Neural cell (in vitro differentiated cells): ENCODE data around the gene NOSIP. TPM values are rescaled to one million over a fixed set of nuclear protein-coding genes. Genes with fewer than 3 reads are reported as not detected.

Source experiments
- H2AFZ ChIP-seq: fragments of 200-600, 300-800 bp; sonication (generic), shearing (Covaris generic); 2 replicates; pipeline ENCODE4 v1.6.0; 2014; ENCODE audit warnings: low read depth, mild to moderate bottlenecking, antibody characterized with exemption, low read length, moderate library complexity
- H3F3A ChIP-seq: fragments of 200-600 bp; shearing (Covaris generic); 2 replicates; pipeline ENCODE4 v1.6.1; 2016; ENCODE audit warnings: mild to moderate bottlenecking, moderate library complexity, mixed read lengths, antibody characterized with exemption, low read length; ENCODE audit not compliant: insufficient read depth, poor library complexity, severe bottlenecking
- H3K27ac ChIP-seq: fragments of 200-600, 300-800 bp; sonication (generic), shearing (Covaris generic); 2 replicates; pipeline ENCODE4 v1.5.1; 2014; ENCODE audit warnings: mild to moderate bottlenecking, low read length, moderate library complexity
- H3K27me3 ChIP-seq: fragments of 300-800, 200-600 bp; sonication (generic), shearing (Covaris generic); 2 replicates; pipeline ENCODE4 v1.6.0; 2014; ENCODE audit warnings: mild to moderate bottlenecking, low read depth, low read length, moderate library complexity; ENCODE audit not compliant: insufficient read depth
- H3K36me3 ChIP-seq: fragments of 300-800, 200-600 bp; sonication (generic), shearing (Covaris generic); 2 replicates; pipeline ENCODE4 v1.5.1; 2014; ENCODE audit warnings: mild to moderate bottlenecking, antibody characterized with exemption, low read length, moderate library complexity; ENCODE audit not compliant: insufficient read depth
- H3K4me2 ChIP-seq: fragments of 300-800, 200-600 bp; sonication (generic), shearing (Covaris generic); 2 replicates; pipeline ENCODE4 v1.6.0; 2014; ENCODE audit warnings: mild to moderate bottlenecking, low read length
- H3K4me3 ChIP-seq: fragments of 300-800, 200-600 bp; sonication (generic), shearing (Covaris generic); 2 replicates; pipeline ENCODE4 v1.5.1; 2014; ENCODE audit warnings: mild to moderate bottlenecking, low read length, moderate library complexity
- H3K79me2 ChIP-seq: fragments of 200-600 bp; shearing (Covaris generic); replicated peaks from 2 replicates; pipeline ENCODE4 v1.6.0; 2014; ENCODE audit warnings: mild to moderate bottlenecking, low read length, moderate library complexity; ENCODE audit not compliant: insufficient read depth
- H3K9ac ChIP-seq: fragments of 300-800, 200-600 bp; sonication (generic), shearing (Covaris generic); 2 replicates; pipeline ENCODE4 v1.6.1; 2016; ENCODE audit warnings: mild to moderate bottlenecking, low read length, mixed read lengths
- H3K9me2 ChIP-seq: fragments of 200-600 bp; shearing (Covaris generic); 2 replicates; pipeline ENCODE4 v1.6.1; 2016; ENCODE audit warnings: mild to moderate bottlenecking, low read length, mixed read lengths; ENCODE audit not compliant: insufficient read depth
- H3K9me3 ChIP-seq: fragments of 200-600, 300-800 bp; sonication (generic), shearing (Covaris generic); 2 replicates; pipeline ENCODE4 v1.6.1; 2016; ENCODE audit warnings: mild to moderate bottlenecking, mixed run types, low read length, moderate library complexity, mixed read lengths
- H4K20me1 ChIP-seq: fragments of 200-600 bp; shearing (Covaris generic); 2 replicates; pipeline ENCODE4 v1.6.1; 2016; ENCODE audit warnings: mild to moderate bottlenecking, mixed run types; ENCODE audit not compliant: insufficient read depth
- EP300 ChIP-seq: fragments of 450-650 bp; conservative IDR thresholded peaks from 2 replicates; pipeline ENCODE4 v1.6.1; 2014; ENCODE audit warnings: antibody characterized with exemption, mild to moderate bottlenecking, moderate library complexity; ENCODE audit not compliant: poor library complexity, severe bottlenecking
- EZH2 ChIP-seq: fragments of 200-600, 300-800 bp; shearing (Covaris generic), sonication (generic); IDR thresholded peaks from 2 replicates; pipeline ENCODE4 v1.6.1; 2014; ENCODE audit warnings: antibody characterized with exemption, low read length, borderline replicate concordance, mild to moderate bottlenecking; ENCODE audit not compliant: insufficient read depth, poor library complexity, severe bottlenecking
- MXI1 ChIP-seq: fragments of 450-650 bp; conservative IDR thresholded peaks from 2 replicates; pipeline ENCODE4 v1.6.1; 2014; ENCODE audit warnings: antibody characterized with exemption, mild to moderate bottlenecking; ENCODE audit not compliant: poor library complexity, severe bottlenecking
- POLR2AphosphoS5 ChIP-seq: IDR thresholded peaks from 2 replicates; pipeline ENCODE4 v1.6.1; 2012
- RAD21 ChIP-seq: fragments of 450-650 bp; conservative IDR thresholded peaks from 2 replicates; pipeline ENCODE4 v1.6.1; 2014; ENCODE audit warnings: antibody characterized with exemption, mild to moderate bottlenecking, moderate library complexity
- SMC3 ChIP-seq: fragments of 450-650 bp; conservative IDR thresholded peaks from 2 replicates; pipeline ENCODE4 v1.6.1; 2014; ENCODE audit warnings: antibody characterized with exemption, mild to moderate bottlenecking, moderate library complexity; ENCODE audit not compliant: poor library complexity
- TAF1 ChIP-seq: IDR thresholded peaks from 2 replicates; pipeline ENCODE4 v1.6.1; 2012; ENCODE audit warnings: low read depth
- polyA plus RNA-seq: library from polyadenylated mRNA; depleted of rRNA; stranded (reverse); fragments of >200 nt; gene quantifications from 2 replicates; pipeline ENCODE4 v1.2.3, GENCODE V29; 2014
- TF ChIP-seq, protein P1 (sequence below): fragments of 450-650 bp; IDR thresholded peaks from 2 replicates; pipeline ENCODE4 v1.5.1; 2014; ENCODE audit warnings: antibody characterized with exemption, mild to moderate bottlenecking, moderate library complexity; ENCODE audit not compliant: poor library complexity, severe bottlenecking
- TF ChIP-seq, protein P2 (sequence below): IDR thresholded peaks from 2 replicates; pipeline ENCODE4 v1.6.1; 2012; ENCODE audit warnings: borderline replicate concordance

The NOSIP gene
- polyA plus RNA-seq, 1 donor from 2014 or later, result 129 TPM

DNA sequence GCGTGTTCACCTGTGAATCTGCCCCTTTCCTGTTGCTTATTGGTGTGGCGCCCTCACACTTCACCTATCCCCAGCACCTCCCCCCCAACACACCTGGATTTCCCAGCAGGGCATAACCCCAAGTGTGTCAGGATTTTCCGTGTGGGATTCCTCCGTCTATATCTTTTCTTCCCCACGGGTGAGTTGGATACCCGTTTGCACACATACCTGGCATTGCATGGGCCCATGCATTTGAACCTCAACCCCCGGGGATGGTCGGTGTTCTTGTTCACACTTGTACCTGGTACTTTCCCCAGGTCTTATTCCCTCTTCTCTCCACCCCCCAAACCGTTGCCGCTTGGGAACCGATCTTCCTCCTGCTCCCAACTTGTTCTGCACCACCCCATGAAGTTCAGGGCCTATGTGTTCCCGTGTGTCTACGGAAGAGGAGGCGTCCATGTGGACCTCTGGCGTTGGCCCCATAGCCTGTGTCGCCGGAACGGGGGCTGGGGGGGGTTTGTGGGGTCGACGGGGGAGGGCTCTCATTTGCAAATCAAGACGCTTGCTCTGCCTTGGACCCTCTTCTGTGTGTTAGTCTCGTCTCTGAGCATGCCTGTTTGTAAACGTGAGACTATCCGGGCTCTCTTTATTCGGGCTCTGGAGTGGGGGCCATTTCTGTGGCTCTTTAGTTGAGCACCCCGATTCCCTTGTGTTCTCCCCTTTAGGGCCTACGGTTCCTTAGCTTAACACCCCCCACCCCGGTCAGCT lies 12.3 kb upstream of the NOSIP start:
- H3K36me3 ChIP-seq, result no peaks in the 10 kb centered on the region
- peaks cover 20% of the 10 kb centered on the region for H3K79me2 ChIP-seq
- peak overlapping the region; percentile 96 for H3K9ac ChIP-seq
- H3K27ac ChIP-seq, result peak overlapping the region; percentile 97
- no peaks in the 10 kb centered on the region for H3K9me3 ChIP-seq
- no peaks in the 10 kb centered on the region for H3K9me2 ChIP-seq
- H3K27me3 ChIP-seq, result no peaks in the 10 kb centered on the region
- H3K4me2 ChIP-seq, result peak overlapping the region; percentile 67
- TF ChIP-seq, protein P1, sequence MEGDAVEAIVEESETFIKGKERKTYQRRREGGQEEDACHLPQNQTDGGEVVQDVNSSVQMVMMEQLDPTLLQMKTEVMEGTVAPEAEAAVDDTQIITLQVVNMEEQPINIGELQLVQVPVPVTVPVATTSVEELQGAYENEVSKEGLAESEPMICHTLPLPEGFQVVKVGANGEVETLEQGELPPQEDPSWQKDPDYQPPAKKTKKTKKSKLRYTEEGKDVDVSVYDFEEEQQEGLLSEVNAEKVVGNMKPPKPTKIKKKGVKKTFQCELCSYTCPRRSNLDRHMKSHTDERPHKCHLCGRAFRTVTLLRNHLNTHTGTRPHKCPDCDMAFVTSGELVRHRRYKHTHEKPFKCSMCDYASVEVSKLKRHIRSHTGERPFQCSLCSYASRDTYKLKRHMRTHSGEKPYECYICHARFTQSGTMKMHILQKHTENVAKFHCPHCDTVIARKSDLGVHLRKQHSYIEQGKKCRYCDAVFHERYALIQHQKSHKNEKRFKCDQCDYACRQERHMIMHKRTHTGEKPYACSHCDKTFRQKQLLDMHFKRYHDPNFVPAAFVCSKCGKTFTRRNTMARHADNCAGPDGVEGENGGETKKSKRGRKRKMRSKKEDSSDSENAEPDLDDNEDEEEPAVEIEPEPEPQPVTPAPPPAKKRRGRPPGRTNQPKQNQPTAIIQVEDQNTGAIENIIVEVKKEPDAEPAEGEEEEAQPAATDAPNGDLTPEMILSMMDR, result no peak
- TF ChIP-seq EZH2 (no peak), RAD21 (no peak)
- TF ChIP-seq, protein P2, sequence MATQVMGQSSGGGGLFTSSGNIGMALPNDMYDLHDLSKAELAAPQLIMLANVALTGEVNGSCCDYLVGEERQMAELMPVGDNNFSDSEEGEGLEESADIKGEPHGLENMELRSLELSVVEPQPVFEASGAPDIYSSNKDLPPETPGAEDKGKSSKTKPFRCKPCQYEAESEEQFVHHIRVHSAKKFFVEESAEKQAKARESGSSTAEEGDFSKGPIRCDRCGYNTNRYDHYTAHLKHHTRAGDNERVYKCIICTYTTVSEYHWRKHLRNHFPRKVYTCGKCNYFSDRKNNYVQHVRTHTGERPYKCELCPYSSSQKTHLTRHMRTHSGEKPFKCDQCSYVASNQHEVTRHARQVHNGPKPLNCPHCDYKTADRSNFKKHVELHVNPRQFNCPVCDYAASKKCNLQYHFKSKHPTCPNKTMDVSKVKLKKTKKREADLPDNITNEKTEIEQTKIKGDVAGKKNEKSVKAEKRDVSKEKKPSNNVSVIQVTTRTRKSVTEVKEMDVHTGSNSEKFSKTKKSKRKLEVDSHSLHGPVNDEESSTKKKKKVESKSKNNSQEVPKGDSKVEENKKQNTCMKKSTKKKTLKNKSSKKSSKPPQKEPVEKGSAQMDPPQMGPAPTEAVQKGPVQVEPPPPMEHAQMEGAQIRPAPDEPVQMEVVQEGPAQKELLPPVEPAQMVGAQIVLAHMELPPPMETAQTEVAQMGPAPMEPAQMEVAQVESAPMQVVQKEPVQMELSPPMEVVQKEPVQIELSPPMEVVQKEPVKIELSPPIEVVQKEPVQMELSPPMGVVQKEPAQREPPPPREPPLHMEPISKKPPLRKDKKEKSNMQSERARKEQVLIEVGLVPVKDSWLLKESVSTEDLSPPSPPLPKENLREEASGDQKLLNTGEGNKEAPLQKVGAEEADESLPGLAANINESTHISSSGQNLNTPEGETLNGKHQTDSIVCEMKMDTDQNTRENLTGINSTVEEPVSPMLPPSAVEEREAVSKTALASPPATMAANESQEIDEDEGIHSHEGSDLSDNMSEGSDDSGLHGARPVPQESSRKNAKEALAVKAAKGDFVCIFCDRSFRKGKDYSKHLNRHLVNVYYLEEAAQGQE, result no peak
- H4K20me1 ChIP-seq, result no peaks in the 10 kb centered on the region
- peak overlapping the region; percentile 95 for H3K4me3 ChIP-seq
- H2AFZ ChIP-seq, result no peak overlapping the region
- H3F3A ChIP-seq, result no peaks in the 10 kb centered on the region

DNA sequence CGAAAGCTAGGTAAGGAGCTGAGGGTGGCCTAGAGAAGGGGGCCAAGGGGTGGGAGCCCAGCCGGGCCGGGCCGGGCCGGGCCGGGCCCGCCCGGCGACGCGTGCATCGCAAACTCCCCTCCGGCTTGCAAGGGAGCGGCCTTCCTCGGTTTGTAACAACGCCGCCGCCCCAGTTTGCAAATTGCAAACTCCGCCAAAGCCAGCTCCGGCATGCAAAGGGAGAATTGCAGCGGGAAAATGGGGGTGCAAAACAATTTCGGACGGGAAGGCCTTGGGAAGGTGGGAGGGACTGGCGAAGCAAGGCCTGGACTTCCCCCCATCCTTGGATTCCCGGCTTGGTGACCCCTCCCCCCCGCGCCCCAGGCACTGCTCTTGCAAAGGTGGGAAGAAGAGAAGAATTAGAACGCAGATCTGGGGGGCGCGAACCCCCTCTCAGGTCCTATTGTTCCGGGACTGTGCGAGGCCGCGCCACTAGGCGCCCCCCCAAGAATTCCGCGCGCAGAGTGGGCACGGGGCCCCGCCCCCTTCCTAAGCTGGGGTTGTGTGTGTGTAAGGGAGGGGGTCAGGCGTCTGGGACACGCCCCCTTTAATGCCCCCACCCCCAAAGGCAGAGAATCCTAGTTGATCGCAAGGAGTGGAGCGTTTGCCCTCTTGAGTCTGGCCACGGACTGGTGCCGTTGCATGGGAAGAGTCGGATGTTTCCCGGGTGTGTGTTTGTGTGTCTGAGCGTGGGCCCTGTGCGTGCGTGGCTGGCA lies 11.6 kb upstream of the NOSIP start:
- H3K9me2 ChIP-seq, result no peaks in the 10 kb centered on the region

More for the DNA sequence above, 11.6 kb upstream of the NOSIP start:
- Histone ChIP-seq H3K9ac (peak overlapping the region; percentile 96), H3K4me3 (peak overlapping the region; percentile 95), H3F3A (no peaks in the 10 kb centered on the region), H2AFZ (peak overlapping the region; percentile 27), H4K20me1 (no peaks in the 10 kb centered on the region), H3K9me3 (no peaks in the 10 kb centered on the region), H3K27me3 (no peaks in the 10 kb centered on the region), H3K36me3 (no peaks in the 10 kb centered on the region), H3K79me2 (peaks cover 20% of the 10 kb centered on the region), H3K4me2 (peak overlapping the region; percentile 67), H3K27ac (peak overlapping the region; percentile 97)
- TF ChIP-seq SMC3 (peak; percentile 26), RAD21 (no peak), MXI1 (peak; percentile 65), POLR2AphosphoS5 (no peak), EP300 (no peak), TAF1 (peak; percentile 3), EZH2 (no peak)
- TF ChIP-seq, protein P2, result no peak
- TF ChIP-seq, protein P1, result peak; percentile 10
